HCT116 (cell line): ENCODE results near the gene PRSS57. TPM values are rescaled to one million over a fixed set of nuclear protein-coding genes. Genes with fewer than 3 reads are reported as not detected.

Source experiments
- ATAC-seq: fragments of 200-7000 bp; cut with Tn5 transposase; 2 replicates; pipeline ENCODE4 v1.9.1; 2020; ENCODE audit warnings: mild to moderate bottlenecking, moderate library complexity
- BruUV-seq: library from RNA; stranded (reverse); fragments of 400-500 nt; replicated peaks from 2 replicates; lab custom pipeline; 2021; lab: Mats Ljungman, UMichigan
- CTCF ChIA-PET: fragments of 300-600 bp; sonication (Branson Sonifier 250); formaldehyde crosslinking; loops from one replicate; lab custom pipeline; 2021; ENCODE audit warnings: antibody characterized with exemption; lab: Charles Lee
- POLR2A ChIA-PET: fragments of 300-600, 350-600 bp; sonication (Branson Sonifier 250); formaldehyde crosslinking; loops from one replicate; lab custom pipeline; 2021; ENCODE audit warnings: antibody characterized with exemption; lab: Charles Lee
- RAD21 ChIA-PET, 2 experiments: fragments of 300-600 bp; sonication (Branson Sonifier 250); formaldehyde crosslinking; loops; one replicate each; lab custom pipeline; 2023; ENCODE audit warnings: low total read pairs in 2 of 2; ENCODE audit not compliant: uncharacterized antibody in 2 of 2, unreplicated experiment in 2 of 2, low non-redundant PET in 1 of 2; lab: Charles Lee
- DNase-seq: peaks from one replicate; pipeline ENCODE4 v3.0.0-alpha.2; 2010; ENCODE audit warnings: low read depth, low spot score
- H2AFZ ChIP-seq: fragments of 200-600 bp; shearing (Covaris generic), sonication (generic); 2 replicates; pipeline ENCODE4 v1.6.1; 2017; ENCODE audit warnings: low read depth, mixed run types, mixed read lengths, antibody characterized with exemption, low read length; ENCODE audit not compliant: poor library complexity, severe bottlenecking
- H3K27ac ChIP-seq: 2 replicates; pipeline ENCODE4 v1.5.1; 2012; ENCODE audit warnings: low read depth, low read length
- H3K27me3 ChIP-seq: fragments of 200-600 bp; sonication (generic); 2 replicates; pipeline ENCODE4 v1.6.1; 2016; ENCODE audit warnings: mixed run types, low read length, mixed read lengths; ENCODE audit not compliant: insufficient read depth
- H3K36me3 ChIP-seq, 2 experiments: fragments of 200-500 bp in 1 of 2; fragments of 200-600 bp in 1 of 2; sonication (Bioruptor generic) in 1 of 2; sonication (generic) in 1 of 2; 2 replicates each; pipeline versions ENCODE4 v1.5.1 to v1.6.1; 2014 to 2016; ENCODE audit warnings: low read length in 2 of 2, inconsistent platforms in 1 of 2, mixed read lengths in 1 of 2, mixed run types in 1 of 2; ENCODE audit not compliant: insufficient read depth in 2 of 2, control insufficient read depth in 1 of 2
- H3K4me1 ChIP-seq, 2 experiments: fragments of 200-600 bp in 1 of 2; sonication (generic) in 1 of 2; 2 replicates each; pipeline versions ENCODE4 v1.5.1 to v1.6.1; 2012 to 2017; ENCODE audit warnings: low read length in 2 of 2, inconsistent platforms in 1 of 2, mild to moderate bottlenecking in 1 of 2, mixed read lengths in 1 of 2, mixed run types in 1 of 2, moderate library complexity in 1 of 2; ENCODE audit not compliant: insufficient read depth in 2 of 2, control insufficient read depth in 1 of 2
- H3K4me2 ChIP-seq: fragments of 200-600 bp; sonication (generic); 2 replicates; pipeline ENCODE4 v1.6.1; 2017; ENCODE audit warnings: mixed run types, low read length, mixed read lengths
- H3K4me3 ChIP-seq, 2 experiments: fragments of 200-600 bp in 1 of 2; sonication (generic) in 1 of 2; replicated peaks in 1 of 2; 2 replicates each; pipeline ENCODE4 v1.5.1; 2011 to 2016; ENCODE audit warnings: low read length in 2 of 2, control low read depth in 1 of 2, low read depth in 1 of 2, mild to moderate bottlenecking in 1 of 2, mixed read lengths in 1 of 2, mixed run types in 1 of 2
- H3K79me2 ChIP-seq: fragments of 200-600 bp; sonication (generic); 2 replicates; pipeline ENCODE4 v1.6.1; 2017; ENCODE audit warnings: mild to moderate bottlenecking, mixed run types, low read length, moderate library complexity, mixed read lengths; ENCODE audit not compliant: insufficient read depth
- H3K9ac ChIP-seq: fragments of 200-600 bp; sonication (generic); 2 replicates; pipeline ENCODE4 v1.6.1; 2016; ENCODE audit warnings: low read length, mixed read lengths
- H3K9me2 ChIP-seq: fragments of 200-600 bp; sonication (generic), shearing (Covaris generic); 2 replicates; pipeline ENCODE4 v1.6.1; 2017; ENCODE audit warnings: mixed run types, mild to moderate bottlenecking, moderate library complexity; ENCODE audit not compliant: insufficient read depth
- H3K9me3 ChIP-seq, 2 experiments: fragments of 200-500 bp in 1 of 2; fragments of 200-600 bp in 1 of 2; sonication (Bioruptor generic) in 1 of 2; sonication (generic) in 1 of 2; 2 replicates each; pipeline ENCODE4 v1.6.1; 2014 to 2017; ENCODE audit warnings: low read length in 2 of 2, mixed read lengths in 2 of 2, inconsistent platforms in 1 of 2, low read depth in 1 of 2, mild to moderate bottlenecking in 1 of 2, mixed run types in 1 of 2, moderate library complexity in 1 of 2; ENCODE audit not compliant: control insufficient read depth in 1 of 2, insufficient read depth in 1 of 2
- H4K20me1 ChIP-seq: fragments of 200-600 bp; sonication (generic), shearing (Covaris generic); 2 replicates; pipeline ENCODE4 v1.6.1; 2017; ENCODE audit warnings: mixed run types, mild to moderate bottlenecking, moderate library complexity; ENCODE audit not compliant: insufficient read depth
- ATF3 ChIP-seq: IDR thresholded peaks from 2 replicates; pipeline ENCODE4 v1.6.1; 2012
- CBX3 ChIP-seq: IDR thresholded peaks from 2 replicates; pipeline ENCODE4 v1.6.1; 2012; ENCODE audit warnings: low read depth
- CTCF ChIP-seq, 3 experiments: fragments of 200-600 bp in 1 of 3; sonication (generic) in 1 of 3; IDR thresholded peaks in 2 of 3; conservative IDR thresholded peaks in 1 of 3; 2 replicates each; pipeline ENCODE4 v1.5.1; 2012 to 2017; ENCODE audit warnings: low read depth in 2 of 3, low read length in 2 of 3, antibody characterized with exemption in 1 of 3, borderline replicate concordance in 1 of 3, control low read depth in 1 of 3, mild to moderate bottlenecking in 1 of 3, mixed read lengths in 1 of 3, mixed run types in 1 of 3, moderate library complexity in 1 of 3; ENCODE audit not compliant: insufficient read depth in 1 of 3
- EGR1 ChIP-seq: IDR thresholded peaks from 2 replicates; pipeline ENCODE4 v1.6.1; 2012; ENCODE audit warnings: low read depth
- EZH2 ChIP-seq: fragments of 200-600 bp; sonication (generic); IDR thresholded peaks from 2 replicates; pipeline ENCODE4 v1.6.1; 2017; ENCODE audit warnings: antibody characterized with exemption, mixed run types
- EZH2phosphoT487 ChIP-seq: fragments of 200-600 bp; IDR thresholded peaks from 2 replicates; pipeline ENCODE4 v1.6.1; 2018; ENCODE audit warnings: antibody characterized with exemption, borderline replicate concordance
- FOSL1 ChIP-seq: IDR thresholded peaks from 2 replicates; pipeline ENCODE4 v1.6.1; 2012; ENCODE audit warnings: low read depth
- MAX ChIP-seq: IDR thresholded peaks from 2 replicates; pipeline ENCODE4 v1.6.1; 2012
- POLR2A ChIP-seq: IDR thresholded peaks from 2 replicates; pipeline ENCODE4 v1.7.0; 2011; ENCODE audit warnings: borderline replicate concordance; ENCODE audit not compliant: insufficient read depth, insufficient read length; ENCODE audit errors: extremely low read depth
- POLR2AphosphoS5 ChIP-seq: IDR thresholded peaks from 2 replicates; pipeline ENCODE4 v1.6.1; 2011; ENCODE audit warnings: mild to moderate bottlenecking, low read depth, low read length, moderate library complexity
- RAD21 ChIP-seq: IDR thresholded peaks from 2 replicates; pipeline ENCODE4 v1.6.1; 2012; ENCODE audit warnings: low read depth, mild to moderate bottlenecking
- SIN3A ChIP-seq: IDR thresholded peaks from 2 replicates; pipeline ENCODE4 v1.6.1; 2012; ENCODE audit warnings: low read depth
- SRF ChIP-seq: IDR thresholded peaks from 2 replicates; pipeline ENCODE4 v1.6.1; 2012; ENCODE audit warnings: low read depth
- TCF7L2 ChIP-seq: IDR thresholded peaks from 2 replicates; pipeline ENCODE4 v1.7.0; 2011; ENCODE audit warnings: borderline replicate concordance, inconsistent platforms; ENCODE audit not compliant: insufficient read depth, insufficient read length; ENCODE audit errors: extremely low read depth
- YY1 ChIP-seq: IDR thresholded peaks from 2 replicates; pipeline ENCODE4 v1.6.1; 2011; ENCODE audit warnings: low read length, low read depth, moderate library complexity, mild to moderate bottlenecking; ENCODE audit not compliant: insufficient replicate concordance; ENCODE audit errors: extremely low read depth
- ZBTB33 ChIP-seq: IDR thresholded peaks from 2 replicates; pipeline ENCODE4 v1.6.1; 2011; ENCODE audit warnings: mild to moderate bottlenecking, low read length, moderate library complexity; ENCODE audit not compliant: insufficient replicate concordance; ENCODE audit errors: extremely low read depth
- ZFX ChIP-seq: fragments of 450-650 bp; IDR thresholded peaks from 2 replicates; pipeline ENCODE4 v1.6.1; 2017
- ZNF274 ChIP-seq: fragments of 200-500 bp; sonication (Bioruptor generic); IDR thresholded peaks from 2 replicates; pipeline ENCODE4 v1.6.1; 2014; ENCODE audit warnings: mild to moderate bottlenecking, low read depth, low read length, inconsistent platforms
- intact Hi-C: fragments of 100-400 bp; cut with micrococcal nuclease; formaldehyde crosslinking; loops from 2 replicates; pipeline ENCODE4 v1.10.0; 2022
- total RNA-seq: library from RNA; stranded (reverse); gene quantifications from one replicate; pipeline ENCODE4 v1.2.1, GENCODE V29; 2021; ENCODE audit not compliant: unreplicated experiment

The PRSS57 gene
- total RNA-seq, 1 experiment from 2014 or later, result not detected

GRCh38 chr19:726993-727956, 32.0 kb upstream of the PRSS57 start:
- H2AFZ ChIP-seq, result no peak overlapping the region
- H3K9me2 ChIP-seq, result no peaks in the 10 kb centered on the region
- H3K27me3 ChIP-seq, result no peaks in the 10 kb centered on the region
- H3K4me2 ChIP-seq, result no peak overlapping the region
- ATAC-seq (peak; percentile 12), DNase-seq (no peak)
- no TSS peak for BruUV-seq
- no peaks in the 10 kb centered on the region for H3K9me3 ChIP-seq
- H3K27ac ChIP-seq, result no peak overlapping the region
- CTCF ChIA-PET, result no interaction called here
- no peak overlapping the region for H3K9ac ChIP-seq
- no peaks in the 10 kb centered on the region for H3K79me2 ChIP-seq
- no peak overlapping the region for H3K4me3 ChIP-seq
- RAD21 ChIA-PET, result no interaction called here
- peaks cover 9 to 11% of the 10 kb centered on the region in 2 experiments for H3K4me1 ChIP-seq
- POLR2A ChIA-PET, result no interaction called here
- no peaks in the 10 kb centered on the region; a peak in 1 of 4 replicates for H3K36me3 ChIP-seq
- no peaks in the 10 kb centered on the region for H4K20me1 ChIP-seq
- intact Hi-C loops, result no loop called here
- TF ChIP-seq CTCF (IDR thresholded peaks at IDR 0.05 in 2 of 3, conservative IDR thresholded peaks at IDR 0.05 in 1 of 3; ENCODE audit: borderline replicate concordance in 1 of 3, insufficient read depth in 1 of 3, low read depth in 2 of 3, low read length in 2 of 3) (no peak), YY1 (no peak), ZFX (no peak), ZNF274 (no peak), POLR2A (no peak), EGR1 (no peak), TCF7L2 (no peak), SIN3A (no peak), RAD21 (no peak), FOSL1 (no peak), SRF (no peak), EZH2phosphoT487 (no peak), MAX (no peak), POLR2AphosphoS5 (no peak), EZH2 (no peak), ATF3 (no peak), CBX3 (no peak), ZBTB33 (no peak)
